Measurements from ENCODE around the gene ANKFN1.

Gene ANKFN1

GRCh38 chr17:56152874-56153602 lies at the start of gene ANKFN1:
ANKFN1 (plus strand) TSS chr17:56153475; CDS start chr17:56212668, 59,193 bp downstream.
- H3K4me3 ChIP-seq (ENCODE audit: low read depth, low read length) = no peak within 1 kb of the TSS
- no peak for TF ChIP-seq CTCF (conservative IDR thresholded peaks at IDR 0.05; ENCODE audit: low read depth, low read length)
- no peak for DNase-seq (ENCODE audit: low read depth)

GRCh38 chr17:56108811-56109284 lies 44.4 kb upstream of the ANKFN1 start:
- no peak for TF ChIP-seq CTCF (conservative IDR thresholded peaks at IDR 0.05; ENCODE audit: low read depth, low read length)
- H3K4me3 ChIP-seq (ENCODE audit: low read depth, low read length) = no peak overlapping the region
- no peak for DNase-seq (ENCODE audit: low read depth)

GRCh38 chr17:56109836-56110235 lies 43.4 kb upstream of the ANKFN1 start:
- no peak for DNase-seq (ENCODE audit: low read depth)
- no peak overlapping the region for H3K4me3 ChIP-seq (ENCODE audit: low read depth, low read length)
- TF ChIP-seq CTCF (conservative IDR thresholded peaks at IDR 0.05; ENCODE audit: low read depth, low read length) = no peak

- DNase-seq (ENCODE audit: low read depth) = no peak
- no peak for TF ChIP-seq CTCF (conservative IDR thresholded peaks at IDR 0.05; ENCODE audit: low read depth, low read length)
- H3K4me3 ChIP-seq (ENCODE audit: low read depth, low read length) = no peak overlapping the region
Measured at GRCh38 chr17:56110463-56111135, 42.7 kb upstream of the ANKFN1 start.

GRCh38 chr17:56111706-56112485 lies 41.4 kb upstream of the ANKFN1 start:
- DNase-seq (ENCODE audit: low read depth) = no peak
- H3K4me3 ChIP-seq (ENCODE audit: low read depth, low read length) = no peak overlapping the region
- TF ChIP-seq CTCF (conservative IDR thresholded peaks at IDR 0.05; ENCODE audit: low read depth, low read length) = no peak

- no peak for TF ChIP-seq CTCF (conservative IDR thresholded peaks at IDR 0.05; ENCODE audit: low read depth, low read length)
- no peak overlapping the region for H3K4me3 ChIP-seq (ENCODE audit: low read depth, low read length)
- DNase-seq (ENCODE audit: low read depth) = no peak
Measured at GRCh38 chr17:56113486-56113885, 39.8 kb upstream of the ANKFN1 start.
